IPS-15b (cell line): ENCODE measurements around the gene CCDC17.
"Not testable (repeated sequence)": the region's sequence is repeated elsewhere in the genome, so short reads cannot be mapped to it uniquely, and the experiment has no call there.

ENCODE experiments used
- H3K27me3 ChIP-seq: one replicate; pipeline ENCODE4 v1.6.1; 2013; ENCODE audit warnings: low read length; ENCODE audit not compliant: control insufficient read depth, insufficient read depth
- H3K36me3 ChIP-seq: one replicate; pipeline ENCODE4 v1.6.1; 2013; ENCODE audit warnings: low read length; ENCODE audit not compliant: control insufficient read depth, insufficient read depth
- H3K4me1 ChIP-seq: one replicate; pipeline ENCODE4 v1.6.1; 2013; ENCODE audit warnings: mild to moderate bottlenecking, low read length; ENCODE audit not compliant: control insufficient read depth, insufficient read depth
- H3K4me3 ChIP-seq: one replicate; pipeline ENCODE4 v1.5.1; 2013; ENCODE audit warnings: low read depth, low read length
- H3K9ac ChIP-seq: one replicate; pipeline ENCODE4 v1.6.1; 2013; ENCODE audit warnings: low read depth, mild to moderate bottlenecking, low read length
- H3K9me3 ChIP-seq: one replicate; pipeline ENCODE4 v1.6.1; 2013; ENCODE audit warnings: mild to moderate bottlenecking, low read length; ENCODE audit not compliant: control insufficient read depth, insufficient read depth

The CCDC17 gene

DNA sequence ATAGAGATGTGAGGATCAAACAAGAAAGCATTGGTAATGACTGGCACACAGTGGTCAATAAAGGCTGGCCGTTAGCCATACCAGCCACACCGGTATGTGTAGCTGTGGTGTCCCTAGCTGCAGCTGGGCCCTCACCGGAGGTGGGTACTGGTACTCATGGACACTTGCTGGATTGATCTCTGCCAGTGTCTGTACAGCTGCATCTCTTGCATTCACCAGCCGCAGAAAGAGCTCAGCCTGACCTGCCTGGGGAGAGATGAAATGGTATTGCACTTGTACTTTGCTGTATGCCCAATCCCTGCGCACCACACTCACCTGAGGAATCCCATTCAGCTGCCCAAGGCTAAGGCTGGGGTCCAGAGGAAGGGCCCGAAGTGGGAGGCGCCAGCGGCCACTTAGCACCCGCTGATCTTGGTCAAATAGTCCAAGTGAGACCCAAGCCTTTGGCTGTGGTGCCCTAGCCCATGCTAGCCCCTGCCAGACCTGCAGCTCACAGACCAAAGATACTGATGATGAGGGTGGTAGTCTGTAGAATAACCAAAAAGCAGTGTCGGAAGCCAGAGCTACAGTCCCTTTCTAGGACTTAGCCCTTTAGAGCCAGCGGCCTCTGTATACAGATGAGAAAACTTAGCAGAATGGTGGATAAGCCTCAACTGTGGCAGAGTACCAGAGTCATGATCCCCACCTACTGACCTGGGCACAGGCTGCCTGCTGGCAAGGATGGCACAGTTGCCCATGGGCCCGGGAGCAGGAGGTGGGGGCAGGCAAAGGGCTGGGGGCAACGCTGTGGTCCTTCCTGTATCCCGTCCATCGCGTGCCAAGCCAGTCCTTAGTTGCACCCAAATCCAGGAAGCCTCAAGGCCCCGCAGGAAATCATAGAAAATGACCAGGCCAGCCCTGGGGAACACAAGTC is 3.0 kb downstream of the CCDC17 start:
- H3K4me1 ChIP-seq = no peaks in the 10 kb centered on the region
- no peaks in the 10 kb centered on the region for H3K9me3 ChIP-seq
- no peak overlapping the region for H3K4me3 ChIP-seq
- peaks cover 29% of the 10 kb centered on the region for H3K36me3 ChIP-seq
- no peaks in the 10 kb centered on the region for H3K27me3 ChIP-seq
- H3K9ac ChIP-seq = no peak overlapping the region

DNA sequence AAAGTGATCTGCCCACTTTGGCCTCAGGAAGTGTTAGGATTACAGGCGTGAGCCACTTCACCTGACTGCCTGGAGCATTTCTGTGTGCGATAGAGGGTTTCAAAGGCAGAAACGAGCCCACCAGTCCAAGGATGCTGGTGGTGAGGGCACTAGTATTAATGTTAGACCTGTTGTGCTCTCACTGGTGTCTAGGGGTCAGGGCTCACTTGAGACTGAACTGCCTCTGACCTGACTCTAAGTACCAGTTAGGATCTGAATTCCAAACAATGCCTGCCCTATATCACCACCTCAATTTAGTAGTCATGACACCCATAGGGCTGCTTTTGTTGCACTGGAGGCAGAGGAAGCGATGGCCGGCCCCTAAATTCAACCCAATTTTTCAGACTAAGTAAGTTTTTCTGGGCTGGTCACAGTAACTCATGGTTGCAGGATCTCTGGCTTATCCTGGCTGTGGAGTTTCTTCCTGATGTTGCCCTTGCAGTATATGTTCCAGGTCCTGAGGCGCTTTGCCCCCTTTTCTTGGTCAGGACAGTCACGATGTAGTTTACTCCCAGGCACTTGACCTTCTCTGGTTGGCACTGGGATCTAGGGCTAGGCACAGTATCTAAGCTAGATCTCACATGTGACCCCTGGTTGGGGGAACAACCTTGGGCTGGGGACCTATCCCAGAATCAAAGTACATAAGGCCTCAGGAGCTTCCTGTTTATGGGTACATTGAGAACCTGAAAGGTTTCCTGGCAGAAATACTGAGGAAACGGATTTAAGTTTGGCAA is 4.5 kb downstream of the CCDC17 start:
- Histone ChIP-seq H3K4me3 (no peak overlapping the region), H3K9me3 (no peaks in the 10 kb centered on the region), H3K36me3 (peaks cover 41% of the 10 kb centered on the region), H3K9ac (peak overlapping the region; percentile 47), H3K4me1 (no peaks in the 10 kb centered on the region), H3K27me3 (no peaks in the 10 kb centered on the region)

- Histone ChIP-seq H3K27me3 (no peaks in the 10 kb centered on the region), H3K9me3 (no peaks in the 10 kb centered on the region), H3K36me3 (peaks cover 34% of the 10 kb centered on the region), H3K4me1 (no peaks in the 10 kb centered on the region), H3K4me3 (no peak overlapping the region), H3K9ac (no peak overlapping the region)
These were observed 6.2 kb downstream of the CCDC17 start for GRCh38 chr1:45617618-45618017.

DNA sequence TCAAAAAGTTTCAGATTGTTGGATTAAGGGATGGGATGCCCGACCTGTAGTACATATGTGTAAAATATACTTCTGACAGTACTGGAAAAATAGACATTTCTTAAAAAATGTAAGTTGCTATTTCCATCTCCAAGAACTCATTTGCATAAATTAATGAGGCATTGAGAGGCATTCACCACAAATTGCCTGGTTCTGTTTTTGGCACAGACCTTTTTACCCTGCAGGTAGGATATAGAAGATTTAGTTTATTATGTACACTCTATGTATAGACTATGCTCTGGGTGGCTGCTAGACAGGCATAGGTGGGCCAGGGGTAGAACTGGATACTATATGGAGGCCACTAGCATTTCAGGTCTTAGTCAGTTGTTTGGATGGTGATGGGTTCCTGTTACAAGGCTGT is 8.0 kb downstream of the CCDC17 start:
- peaks cover 41% of the 10 kb centered on the region for H3K36me3 ChIP-seq

GRCh38 chr1:45612941-45613579 is 10.8 kb downstream of the CCDC17 start:
- peaks cover 59% of the 10 kb centered on the region for H3K36me3 ChIP-seq
- no peaks in the 10 kb centered on the region for H3K27me3 ChIP-seq
- no peaks in the 10 kb centered on the region for H3K4me1 ChIP-seq
- no peaks in the 10 kb centered on the region for H3K9me3 ChIP-seq
- no peak overlapping the region for H3K9ac ChIP-seq
- H3K4me3 ChIP-seq = no peak overlapping the region

More for the DNA sequence above, 8.0 kb downstream of the CCDC17 start:
- Histone ChIP-seq H3K27me3 (no peaks in the 10 kb centered on the region), H3K9ac (no peak overlapping the region), H3K4me3 (no peak overlapping the region), H3K9me3 (no peaks in the 10 kb centered on the region), H3K4me1 (no peaks in the 10 kb centered on the region)

DNA sequence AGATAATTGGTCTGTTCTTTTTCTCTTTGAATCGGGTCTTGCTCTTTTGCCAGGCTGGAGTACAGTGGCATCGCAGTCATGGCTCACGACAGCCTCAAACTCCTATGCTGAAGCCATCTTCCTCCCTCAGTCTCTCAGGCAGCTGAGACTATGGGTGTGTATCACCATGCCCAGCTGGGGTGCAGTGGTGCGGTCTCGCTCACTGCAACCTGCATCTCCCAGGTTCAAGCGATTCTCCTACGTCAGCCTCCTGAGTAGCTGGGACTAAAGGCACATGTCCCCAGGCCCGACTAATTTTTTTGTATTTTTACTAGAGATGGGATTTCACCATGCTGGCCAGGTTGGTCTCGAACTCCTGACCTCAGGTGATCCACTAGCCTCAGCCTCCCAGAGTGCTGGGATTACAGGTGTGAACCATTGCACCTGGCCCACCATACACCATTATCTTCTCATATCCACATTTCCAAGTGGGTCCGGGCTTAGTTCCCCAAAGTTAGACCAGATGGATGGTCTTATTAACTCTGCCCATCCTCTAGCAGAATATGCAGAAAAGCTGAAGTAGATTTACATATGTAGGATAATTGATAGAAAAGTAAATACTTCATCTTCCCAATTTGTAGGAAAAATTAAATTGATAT is 13.1 kb downstream of the CCDC17 start:
- Histone ChIP-seq H3K4me1 (no peaks in the 10 kb centered on the region), H3K4me3 (no peak overlapping the region), H3K36me3 (peaks cover 53% of the 10 kb centered on the region), H3K27me3 (no peaks in the 10 kb centered on the region), H3K9me3 (no peaks in the 10 kb centered on the region), H3K9ac (no peak overlapping the region)

DNA sequence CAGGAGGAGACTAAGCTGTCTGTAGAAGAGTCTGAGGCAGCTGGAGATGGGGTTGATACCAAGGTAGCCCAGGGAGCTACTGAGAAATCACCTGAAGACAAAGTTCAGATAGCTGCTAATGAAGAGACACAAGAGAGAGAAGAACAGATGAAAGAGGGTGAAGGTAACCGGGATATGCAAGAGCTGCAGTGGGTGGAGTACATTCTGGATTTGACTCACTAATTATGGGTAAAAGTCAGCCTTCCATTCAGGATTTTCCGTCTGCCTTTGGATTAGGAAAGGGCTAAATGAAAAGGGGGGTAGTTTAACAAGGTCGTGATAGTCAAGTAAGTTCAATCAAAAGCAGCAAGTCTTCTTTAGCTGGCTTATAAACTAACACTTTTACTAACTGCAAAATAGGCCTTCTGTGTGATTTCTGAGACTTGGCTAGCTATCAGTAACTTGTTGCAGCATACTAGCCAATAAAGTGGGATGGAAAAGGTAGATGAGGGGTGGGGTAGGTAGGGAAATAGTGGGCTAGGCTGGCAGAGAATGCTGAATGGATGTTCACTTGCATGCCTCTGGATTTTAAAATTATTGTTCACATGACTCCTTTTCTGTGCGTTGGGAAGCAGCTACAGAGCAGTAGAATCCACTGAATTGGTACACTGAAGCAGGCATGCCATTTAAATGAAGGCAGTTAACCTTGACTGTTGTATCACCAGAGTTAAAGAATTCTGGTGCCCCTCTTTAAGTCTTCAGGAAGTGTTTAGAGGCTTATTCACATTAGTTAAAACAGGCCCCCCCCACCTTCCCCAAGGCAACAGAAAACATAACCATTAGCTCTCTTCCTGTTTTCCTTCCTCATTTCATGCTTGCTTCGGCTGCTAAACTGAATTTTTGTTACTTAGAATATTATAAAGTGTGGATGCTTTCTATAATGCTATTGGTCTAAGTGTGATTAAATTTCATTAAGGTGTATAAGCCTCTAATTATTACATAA is 15.4 kb downstream of the CCDC17 start:
- no peaks in the 10 kb centered on the region for H3K27me3 ChIP-seq
- H3K9ac ChIP-seq = no peak overlapping the region
- H3K4me1 ChIP-seq = no peaks in the 10 kb centered on the region
- H3K4me3 ChIP-seq = no peak overlapping the region
- peaks cover 43% of the 10 kb centered on the region for H3K36me3 ChIP-seq
- H3K9me3 ChIP-seq = no peaks in the 10 kb centered on the region

- peaks cover 42% of the 10 kb centered on the region for H3K36me3 ChIP-seq
- no peaks in the 10 kb centered on the region for H3K27me3 ChIP-seq
- no peaks in the 10 kb centered on the region for H3K9me3 ChIP-seq
- no peaks in the 10 kb centered on the region for H3K4me1 ChIP-seq
- no peak overlapping the region for H3K9ac ChIP-seq
- H3K4me3 ChIP-seq = no peak overlapping the region
These were observed 16.3 kb downstream of the CCDC17 start for GRCh38 chr1:45607404-45608074.

- Histone ChIP-seq H3K36me3 (peaks cover 30% of the 10 kb centered on the region), H3K4me3 (no peak overlapping the region), H3K4me1 (no peaks in the 10 kb centered on the region), H3K9ac (no peak overlapping the region), H3K27me3 (no peaks in the 10 kb centered on the region), H3K9me3 (no peaks in the 10 kb centered on the region)
These were observed 19.6 kb downstream of the CCDC17 start for GRCh38 chr1:45604239-45604638.

DNA sequence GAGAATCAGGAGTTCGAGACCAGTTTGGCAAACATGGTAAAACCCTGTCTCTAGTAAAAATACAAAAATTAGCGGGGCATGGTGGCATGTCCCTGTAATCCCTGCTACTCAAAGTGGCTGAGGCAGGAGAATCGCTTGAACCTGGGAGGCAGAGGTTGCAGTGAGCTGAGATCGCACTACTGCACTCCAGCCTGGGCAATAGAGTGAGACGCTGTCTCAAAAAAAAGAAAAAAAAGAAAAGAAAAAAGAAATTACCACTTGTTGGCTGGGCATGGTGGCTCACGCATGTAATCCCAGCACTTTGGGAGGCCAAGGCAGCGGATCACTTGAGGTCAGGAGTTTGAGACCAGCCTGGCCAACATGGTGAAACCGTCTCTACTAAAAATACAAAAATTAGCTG is 27.1 kb downstream of the CCDC17 start:
- H3K4me1 ChIP-seq, H3K4me3 ChIP-seq, H3K9me3 ChIP-seq, H3K9ac ChIP-seq, H3K27me3 ChIP-seq: not testable (repeated sequence)
- peaks cover 24% of the 10 kb centered on the region for H3K36me3 ChIP-seq
